AG09319 (cell line): ENCODE measurements around the gene TSEN54.

Experiments used
- DNase-seq: peaks from one replicate; pipeline ENCODE4 v3.0.0-alpha.2; 2010; ENCODE audit warnings: low read depth; ENCODE audit errors: extremely low read depth
- TF ChIP-seq, protein P1 (sequence below): IDR thresholded peaks from 2 replicates; pipeline ENCODE4 v1.5.1; 2011; ENCODE audit warnings: low read depth, mild to moderate bottlenecking, inconsistent platforms, low read length, moderate library complexity

The TSEN54 gene

DNA sequence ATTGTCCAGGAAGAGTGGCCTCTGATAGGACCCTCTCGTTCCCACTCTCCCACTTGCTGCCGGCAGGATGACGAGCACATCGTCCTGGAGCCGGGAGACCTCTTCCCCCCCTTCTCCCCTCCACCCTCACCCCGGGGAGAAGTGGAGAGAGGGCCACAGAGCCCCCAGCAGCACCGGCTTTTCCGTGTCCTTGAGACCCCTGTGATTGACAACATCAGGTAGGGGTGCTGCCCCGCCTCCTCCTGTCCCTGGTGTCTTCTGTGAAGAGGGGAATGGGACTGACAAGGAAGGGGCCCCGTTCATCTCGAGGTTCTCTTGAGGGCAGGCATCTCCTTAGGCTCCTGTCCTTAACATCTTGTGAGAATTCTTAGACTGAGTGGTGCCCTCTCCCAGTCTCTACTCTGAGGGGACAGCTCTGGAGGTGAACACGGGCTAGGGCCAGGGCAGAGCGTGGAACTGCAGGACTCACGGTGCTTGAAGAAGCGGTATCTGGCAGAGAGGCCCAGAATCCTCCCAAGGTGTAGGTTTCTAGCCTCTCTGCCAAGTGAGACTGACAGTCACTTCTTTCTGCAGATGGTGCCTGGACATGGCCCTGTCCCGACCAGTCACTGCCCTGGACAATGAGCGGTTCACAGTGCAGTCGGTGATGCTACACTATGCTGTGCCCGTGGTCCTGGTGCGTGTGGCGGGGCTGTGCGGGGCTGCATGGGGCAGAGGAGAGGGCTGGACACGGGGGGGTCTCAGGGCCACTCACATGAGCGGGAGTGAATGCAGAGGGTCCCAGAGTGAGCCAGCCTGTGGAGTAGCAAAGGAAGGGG, 27.4 kb upstream of the TSEN54 start:
- DNase-seq = no peak
- TF ChIP-seq, protein P1, sequence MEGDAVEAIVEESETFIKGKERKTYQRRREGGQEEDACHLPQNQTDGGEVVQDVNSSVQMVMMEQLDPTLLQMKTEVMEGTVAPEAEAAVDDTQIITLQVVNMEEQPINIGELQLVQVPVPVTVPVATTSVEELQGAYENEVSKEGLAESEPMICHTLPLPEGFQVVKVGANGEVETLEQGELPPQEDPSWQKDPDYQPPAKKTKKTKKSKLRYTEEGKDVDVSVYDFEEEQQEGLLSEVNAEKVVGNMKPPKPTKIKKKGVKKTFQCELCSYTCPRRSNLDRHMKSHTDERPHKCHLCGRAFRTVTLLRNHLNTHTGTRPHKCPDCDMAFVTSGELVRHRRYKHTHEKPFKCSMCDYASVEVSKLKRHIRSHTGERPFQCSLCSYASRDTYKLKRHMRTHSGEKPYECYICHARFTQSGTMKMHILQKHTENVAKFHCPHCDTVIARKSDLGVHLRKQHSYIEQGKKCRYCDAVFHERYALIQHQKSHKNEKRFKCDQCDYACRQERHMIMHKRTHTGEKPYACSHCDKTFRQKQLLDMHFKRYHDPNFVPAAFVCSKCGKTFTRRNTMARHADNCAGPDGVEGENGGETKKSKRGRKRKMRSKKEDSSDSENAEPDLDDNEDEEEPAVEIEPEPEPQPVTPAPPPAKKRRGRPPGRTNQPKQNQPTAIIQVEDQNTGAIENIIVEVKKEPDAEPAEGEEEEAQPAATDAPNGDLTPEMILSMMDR = no peak

- DNase-seq = no peak
- TF ChIP-seq, protein P1 = no peak
These were observed 26.8 kb upstream of the TSEN54 start for GRCh38 chr17:75489511-75489955.

- TF ChIP-seq, protein P1 = no peak
- DNase-seq = no peak
These were observed 26.1 kb upstream of the TSEN54 start for GRCh38 chr17:75490173-75490743.

GRCh38 chr17:75490953-75491649, 25.2 kb upstream of the TSEN54 start:
- TF ChIP-seq, protein P1 = no peak
- DNase-seq = no peak

- no peak for DNase-seq
- TF ChIP-seq, protein P1 = no peak
These were observed 24.6 kb upstream of the TSEN54 start for GRCh38 chr17:75491680-75492079.

GRCh38 chr17:75492555-75493168, 23.7 kb upstream of the TSEN54 start:
- DNase-seq = no peak
- TF ChIP-seq, protein P1 = no peak
